ENCODE measurements around the gene AMMECR1L.

The AMMECR1L gene

GRCh38 chr2:127879899-127880298 is 5.9 kb downstream of the AMMECR1L start:
- H3K36me3 ChIP-seq, result peaks cover 23% of the 10 kb centered on the region
- TF ChIP-seq, protein P1, sequence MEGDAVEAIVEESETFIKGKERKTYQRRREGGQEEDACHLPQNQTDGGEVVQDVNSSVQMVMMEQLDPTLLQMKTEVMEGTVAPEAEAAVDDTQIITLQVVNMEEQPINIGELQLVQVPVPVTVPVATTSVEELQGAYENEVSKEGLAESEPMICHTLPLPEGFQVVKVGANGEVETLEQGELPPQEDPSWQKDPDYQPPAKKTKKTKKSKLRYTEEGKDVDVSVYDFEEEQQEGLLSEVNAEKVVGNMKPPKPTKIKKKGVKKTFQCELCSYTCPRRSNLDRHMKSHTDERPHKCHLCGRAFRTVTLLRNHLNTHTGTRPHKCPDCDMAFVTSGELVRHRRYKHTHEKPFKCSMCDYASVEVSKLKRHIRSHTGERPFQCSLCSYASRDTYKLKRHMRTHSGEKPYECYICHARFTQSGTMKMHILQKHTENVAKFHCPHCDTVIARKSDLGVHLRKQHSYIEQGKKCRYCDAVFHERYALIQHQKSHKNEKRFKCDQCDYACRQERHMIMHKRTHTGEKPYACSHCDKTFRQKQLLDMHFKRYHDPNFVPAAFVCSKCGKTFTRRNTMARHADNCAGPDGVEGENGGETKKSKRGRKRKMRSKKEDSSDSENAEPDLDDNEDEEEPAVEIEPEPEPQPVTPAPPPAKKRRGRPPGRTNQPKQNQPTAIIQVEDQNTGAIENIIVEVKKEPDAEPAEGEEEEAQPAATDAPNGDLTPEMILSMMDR (IDR thresholded peaks at IDR 0.05), result no peak
- no peaks in the 10 kb centered on the region for H3K9me3 ChIP-seq
- H3K27ac ChIP-seq, result no peak overlapping the region
- H3K4me3 ChIP-seq (ENCODE audit: low read depth in 1 of 2, low read length in 1 of 2), result no peak overlapping the region
- H3K4me1 ChIP-seq (ENCODE audit: control insufficient read depth in 1 of 2, insufficient read depth in 1 of 2, low read depth in 1 of 2, low read length in 1 of 2), result peaks cover 6 to 9% of the 10 kb centered on the region in 2 experiments
- H3K27me3 ChIP-seq, result no peaks in the 10 kb centered on the region

DNA sequence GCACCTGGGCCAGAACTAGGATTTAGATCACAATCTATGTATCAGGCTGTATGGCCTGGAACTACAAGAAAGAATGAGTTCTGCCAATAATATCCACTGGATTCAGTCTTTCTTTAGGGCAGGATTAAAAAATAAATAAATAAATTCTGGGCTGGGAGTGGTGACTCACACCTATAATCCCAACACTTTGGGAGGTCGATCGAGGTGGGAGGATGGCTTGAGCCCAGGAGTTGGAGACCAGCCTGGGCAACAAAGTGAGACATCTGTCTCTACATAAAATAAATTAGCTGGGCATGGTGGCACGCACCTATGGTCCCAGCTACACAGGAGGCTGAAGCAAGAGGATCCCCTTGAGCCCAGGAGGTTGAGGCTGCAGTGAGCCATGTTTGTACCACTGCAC is 8.1 kb downstream of the AMMECR1L start:
- H3K27ac ChIP-seq, result no peak overlapping the region
- TF ChIP-seq, protein P1 (IDR thresholded peaks at IDR 0.05), result no peak
- H3K27me3 ChIP-seq, result no peaks in the 10 kb centered on the region
- H3K36me3 ChIP-seq, result peaks cover 34% of the 10 kb centered on the region
- H3K4me3 ChIP-seq (ENCODE audit: low read depth in 1 of 2, low read length in 1 of 2), result no peak overlapping the region
- H3K9me3 ChIP-seq, result no peaks in the 10 kb centered on the region
- peaks cover 5 to 7% of the 10 kb centered on the region in 2 experiments for H3K4me1 ChIP-seq (ENCODE audit: control insufficient read depth in 1 of 2, insufficient read depth in 1 of 2, low read depth in 1 of 2, low read length in 1 of 2)

DNA sequence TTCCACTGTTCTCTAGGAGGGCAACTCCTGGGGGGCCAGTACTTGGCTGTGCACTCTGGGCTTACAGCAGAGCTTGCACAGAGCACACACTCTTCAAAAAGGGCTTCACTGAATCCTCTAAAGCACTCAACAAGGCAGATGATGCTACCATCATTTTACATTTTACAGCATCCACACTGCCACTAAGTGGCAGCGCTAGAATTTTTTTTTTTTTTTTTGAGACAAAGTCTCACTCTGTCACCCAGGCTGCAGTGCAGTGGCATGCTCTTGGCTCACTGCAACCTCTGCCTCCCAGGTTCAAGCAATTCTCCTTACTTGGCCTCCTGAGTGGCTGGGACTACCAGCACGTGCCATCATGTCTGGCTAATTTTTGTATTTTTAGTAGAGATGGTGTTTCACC is 8.6 kb downstream of the AMMECR1L start:
- no peaks in the 10 kb centered on the region for H3K27me3 ChIP-seq
- H3K36me3 ChIP-seq, result peaks cover 34% of the 10 kb centered on the region
- H3K9me3 ChIP-seq, result no peaks in the 10 kb centered on the region
- H3K4me1 ChIP-seq (ENCODE audit: control insufficient read depth in 1 of 2, insufficient read depth in 1 of 2, low read depth in 1 of 2, low read length in 1 of 2), result peaks cover 10% of the 10 kb centered on the region in 2 experiments
- H3K4me3 ChIP-seq (ENCODE audit: low read depth in 1 of 2, low read length in 1 of 2), result no peak overlapping the region
- no peak overlapping the region for H3K27ac ChIP-seq
- TF ChIP-seq, protein P1 (IDR thresholded peaks at IDR 0.05), result no peak

- no peak overlapping the region for H3K4me3 ChIP-seq (ENCODE audit: low read depth in 1 of 2, low read length in 1 of 2)
- no peaks in the 10 kb centered on the region for H3K9me3 ChIP-seq
- no peaks in the 10 kb centered on the region for H3K27me3 ChIP-seq
- H3K36me3 ChIP-seq, result peaks cover 44% of the 10 kb centered on the region
- H3K27ac ChIP-seq, result no peak overlapping the region
- TF ChIP-seq, protein P1 (IDR thresholded peaks at IDR 0.05), result no peak
- peaks cover 10% of the 10 kb centered on the region in 2 experiments for H3K4me1 ChIP-seq (ENCODE audit: control insufficient read depth in 1 of 2, insufficient read depth in 1 of 2, low read depth in 1 of 2, low read length in 1 of 2)
These were observed 11.1 kb downstream of the AMMECR1L start for GRCh38 chr2:127874378-127875269.

GRCh38 chr2:127873707-127874303 is 12.0 kb downstream of the AMMECR1L start:
- H3K4me3 ChIP-seq (ENCODE audit: low read depth in 1 of 2, low read length in 1 of 2), result no peak overlapping the region
- peaks cover 44% of the 10 kb centered on the region for H3K36me3 ChIP-seq
- no peaks in the 10 kb centered on the region for H3K9me3 ChIP-seq
- H3K27ac ChIP-seq, result no peak overlapping the region
- H3K4me1 ChIP-seq (ENCODE audit: control insufficient read depth in 1 of 2, insufficient read depth in 1 of 2, low read depth in 1 of 2, low read length in 1 of 2), result peaks cover 10% of the 10 kb centered on the region in 2 experiments
- TF ChIP-seq, protein P1 (IDR thresholded peaks at IDR 0.05), result no peak
- H3K27me3 ChIP-seq, result no peaks in the 10 kb centered on the region

All from neutrophil (primary cell).